HepG2 (cell line): Measurements from ENCODE around the gene SNRPD3. TPM values are rescaled to one million over a fixed set of nuclear protein-coding genes. Genes with fewer than 3 reads are reported as not detected.

Experiments used
- ARNT2 ChIP-seq: sonication (generic); formaldehyde crosslinking; IDR thresholded peaks from 2 replicates; pipeline ENCODE4 v1.8.0; 2022; ENCODE audit warnings: mild to moderate bottlenecking, low read depth, missing genetic modification reagents, moderate library complexity
- GATAD2A ChIP-seq: IDR thresholded peaks from 2 replicates; pipeline ENCODE4 v1.6.1; 2016
- TOPORS ChIP-seq: sonication (generic); formaldehyde crosslinking; IDR thresholded peaks from 2 replicates; pipeline ENCODE4 v1.8.0; 2023; ENCODE audit warnings: mild to moderate bottlenecking, missing genetic modification reagents
- ZC3H4 ChIP-seq: sonication (generic); formaldehyde crosslinking; IDR thresholded peaks from 2 replicates; pipeline ENCODE4 v1.4.0; 2020; ENCODE audit warnings: missing genetic modification reagents, borderline replicate concordance
- ZNF510 ChIP-seq: sonication (generic); formaldehyde crosslinking; IDR thresholded peaks from 2 replicates; pipeline ENCODE4 v1.4.0; 2020; ENCODE audit warnings: low read depth, mild to moderate bottlenecking, missing genetic modification reagents
- ZNF616 ChIP-seq: sonication (generic); formaldehyde crosslinking; IDR thresholded peaks from 2 replicates; pipeline ENCODE4 v1.5.0; 2020; ENCODE audit warnings: low read depth, mild to moderate bottlenecking, missing genetic modification reagents
- polyA plus RNA-seq, 8 experiments: library from polyadenylated mRNA; depleted of rRNA in 3 of 8; stranded (reverse) in 7 of 8; unstranded in 1 of 8; fragments of >200 nt; fragmentation: Illumina TruSeq in 4 of 8; extraction: Trizol in 4 of 8; gene quantifications; 2 replicates each; pipeline versions ENCODE4 v1.2.1 to v1.2.3, GENCODE V29; 2011 to 2016; ENCODE audit warnings: low read depth in 4 of 8, missing spikeins in 1 of 8, mixed read lengths in 1 of 8; ENCODE audit not compliant: insufficient read depth in 1 of 8
- total RNA-seq, 5 experiments: library from RNA; depleted of rRNA; stranded (reverse); fragments of >200 nt; fragmentation: Illumina TruSeq; extraction: Trizol; gene quantifications; 2 replicates each; pipeline ENCODE4 v1.2.3, GENCODE V29; 2016; ENCODE audit warnings: low read depth in 1 of 5
- TF ChIP-seq, protein P1 (sequence below): sonication (generic); formaldehyde crosslinking; IDR thresholded peaks from 2 replicates; pipeline ENCODE4 v1.5.1; 2020; ENCODE audit warnings: mild to moderate bottlenecking, missing genetic modification reagents, moderate library complexity
- TF ChIP-seq, protein P2 (sequence below): sonication (generic); formaldehyde crosslinking; IDR thresholded peaks from 2 replicates; pipeline ENCODE4 v1.8.0; 2022; ENCODE audit warnings: mild to moderate bottlenecking, missing genetic modification reagents, borderline replicate concordance
- TF ChIP-seq, protein P3 (sequence below): sonication (generic); formaldehyde crosslinking; conservative IDR thresholded peaks from 2 replicates; pipeline ENCODE4 v1.8.0; 2022; ENCODE audit warnings: mild to moderate bottlenecking, moderate library complexity, missing genetic modification reagents

The SNRPD3 gene
- total and polyA plus RNA-seq, 2 of the 13 experiments (the other 11 are each of a cell fraction or from before 2014, with no cell fraction given): 110 to 209 TPM

- TF ChIP-seq ZNF510 (0 out of 2 replicates have a peak, but pooled peaks have one; percentile 3), ZC3H4 (peak; percentile 61; the same call in 1 of the 2 replicates), GATAD2A (CRISPR knock-in tag) (no peak), ZNF616 (CRISPR knock-in tag) (no peak), ARNT2 (CRISPR knock-in tag) (no peak), TOPORS (CRISPR knock-in tag) (peak; percentile 19; the same call in 1 of the 2 replicates)
- TF ChIP-seq, protein P1, sequence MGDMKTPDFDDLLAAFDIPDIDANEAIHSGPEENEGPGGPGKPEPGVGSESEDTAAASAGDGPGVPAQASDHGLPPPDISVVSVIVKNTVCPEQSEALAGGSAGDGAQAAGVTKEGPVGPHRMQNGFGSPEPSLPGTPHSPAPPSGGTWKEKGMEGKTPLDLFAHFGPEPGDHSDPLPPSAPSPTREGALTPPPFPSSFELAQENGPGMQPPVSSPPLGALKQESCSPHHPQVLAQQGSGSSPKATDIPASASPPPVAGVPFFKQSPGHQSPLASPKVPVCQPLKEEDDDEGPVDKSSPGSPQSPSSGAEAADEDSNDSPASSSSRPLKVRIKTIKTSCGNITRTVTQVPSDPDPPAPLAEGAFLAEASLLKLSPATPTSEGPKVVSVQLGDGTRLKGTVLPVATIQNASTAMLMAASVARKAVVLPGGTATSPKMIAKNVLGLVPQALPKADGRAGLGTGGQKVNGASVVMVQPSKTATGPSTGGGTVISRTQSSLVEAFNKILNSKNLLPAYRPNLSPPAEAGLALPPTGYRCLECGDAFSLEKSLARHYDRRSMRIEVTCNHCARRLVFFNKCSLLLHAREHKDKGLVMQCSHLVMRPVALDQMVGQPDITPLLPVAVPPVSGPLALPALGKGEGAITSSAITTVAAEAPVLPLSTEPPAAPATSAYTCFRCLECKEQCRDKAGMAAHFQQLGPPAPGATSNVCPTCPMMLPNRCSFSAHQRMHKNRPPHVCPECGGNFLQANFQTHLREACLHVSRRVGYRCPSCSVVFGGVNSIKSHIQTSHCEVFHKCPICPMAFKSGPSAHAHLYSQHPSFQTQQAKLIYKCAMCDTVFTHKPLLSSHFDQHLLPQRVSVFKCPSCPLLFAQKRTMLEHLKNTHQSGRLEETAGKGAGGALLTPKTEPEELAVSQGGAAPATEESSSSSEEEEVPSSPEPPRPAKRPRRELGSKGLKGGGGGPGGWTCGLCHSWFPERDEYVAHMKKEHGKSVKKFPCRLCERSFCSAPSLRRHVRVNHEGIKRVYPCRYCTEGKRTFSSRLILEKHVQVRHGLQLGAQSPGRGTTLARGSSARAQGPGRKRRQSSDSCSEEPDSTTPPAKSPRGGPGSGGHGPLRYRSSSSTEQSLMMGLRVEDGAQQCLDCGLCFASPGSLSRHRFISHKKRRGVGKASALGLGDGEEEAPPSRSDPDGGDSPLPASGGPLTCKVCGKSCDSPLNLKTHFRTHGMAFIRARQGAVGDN (CRISPR knock-in tag): 0 out of 2 replicates have a peak, but pooled peaks have one; percentile 75
- TF ChIP-seq, protein P2, sequence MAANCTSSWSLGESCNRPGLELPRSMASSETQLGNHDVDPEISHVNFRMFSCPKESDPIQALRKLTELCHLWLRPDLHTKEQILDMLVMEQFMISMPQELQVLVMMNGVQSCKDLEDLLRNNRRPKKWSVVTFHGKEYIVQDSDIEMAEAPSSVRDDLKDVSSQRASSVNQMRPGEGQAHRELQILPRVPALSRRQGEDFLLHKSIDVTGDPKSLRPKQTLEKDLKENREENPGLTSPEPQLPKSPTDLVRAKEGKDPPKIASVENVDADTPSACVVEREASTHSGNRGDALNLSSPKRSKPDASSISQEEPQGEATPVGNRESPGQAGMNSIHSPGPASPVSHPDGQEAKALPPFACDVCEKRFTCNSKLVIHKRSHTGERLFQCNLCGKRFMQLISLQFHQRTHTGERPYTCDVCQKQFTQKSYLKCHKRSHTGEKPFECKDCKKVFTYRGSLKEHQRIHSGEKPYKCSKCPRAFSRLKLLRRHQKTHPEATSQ: 0 out of 2 replicates have a peak, but pooled peaks have one; percentile 16
- TF ChIP-seq, protein P3, sequence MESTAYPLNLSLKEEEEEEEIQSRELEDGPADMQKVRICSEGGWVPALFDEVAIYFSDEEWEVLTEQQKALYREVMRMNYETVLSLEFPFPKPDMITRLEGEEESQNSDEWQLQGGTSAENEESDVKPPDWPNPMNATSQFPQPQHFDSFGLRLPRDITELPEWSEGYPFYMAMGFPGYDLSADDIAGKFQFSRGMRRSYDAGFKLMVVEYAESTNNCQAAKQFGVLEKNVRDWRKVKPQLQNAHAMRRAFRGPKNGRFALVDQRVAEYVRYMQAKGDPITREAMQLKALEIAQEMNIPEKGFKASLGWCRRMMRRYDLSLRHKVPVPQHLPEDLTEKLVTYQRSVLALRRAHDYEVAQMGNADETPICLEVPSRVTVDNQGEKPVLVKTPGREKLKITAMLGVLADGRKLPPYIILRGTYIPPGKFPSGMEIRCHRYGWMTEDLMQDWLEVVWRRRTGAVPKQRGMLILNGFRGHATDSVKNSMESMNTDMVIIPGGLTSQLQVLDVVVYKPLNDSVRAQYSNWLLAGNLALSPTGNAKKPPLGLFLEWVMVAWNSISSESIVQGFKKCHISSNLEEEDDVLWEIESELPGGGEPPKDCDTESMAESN (CRISPR knock-in tag): no peak
- TF ChIP-seq, all 625 proteins: peak for 10
Observed at GRCh38 chr22:24513378-24514240, 42.2 kb upstream of the SNRPD3 start (continued).
